ENCODE data around the gene NT5DC1. TPM values are rescaled to one million over a fixed set of nuclear protein-coding genes. Genes with fewer than 3 reads are reported as not detected.
"Not testable (repeated sequence)": the region's sequence is repeated elsewhere in the genome, so short reads cannot be mapped to it uniquely, and the experiment has no call there.

NT5DC1 gene
- total and polyA plus RNA-seq, 2 donors (not counting 1 experiment from before 2014, with no cell fraction given): 26.4 to 54.8 TPM

- DNase-seq (no peak), ATAC-seq (ENCODE audit: low read depth) (no peak)
- H3K4me3 Mint-ChIP-seq: no peak overlapping the region
- TF ChIP-seq EZH2 (IDR thresholded peaks at IDR 0.05; ENCODE audit: borderline replicate concordance, insufficient read depth, low read depth, low read length, poor library complexity, severe bottlenecking): no peak
- WGBS (ENCODE audit: insufficient coverage): no CpG with 5 or more reads among the region's 1 CpG
- ChIA-PET POLR2A (interaction anchor here (1.2 kb wide), 1 partner anchor 288 kb away, joined by 5 read pairs; the partner anchor contains the start of gene RWDD1), CTCF (interaction anchor here (0.8 to 2.1 kb wide), 6 partner anchors 14 to 280 kb away, joined by 3 to 7 read pairs (median 4); no protein-coding TSS in a partner anchor)
- intact Hi-C loops (cut with micrococcal nuclease): loop anchor here (5.0 kb wide), 1 partner anchor 84 kb away; no protein-coding TSS in a partner anchor
- H3K79me2 ChIP-seq (ENCODE audit: control insufficient read depth, insufficient read depth, low read length): peaks cover 47% of the 10 kb centered on the region
- no peak overlapping the region for H3K4me2 ChIP-seq (replicated peaks; ENCODE audit: low read depth, low read length, poor library complexity, severe bottlenecking)
- peaks cover 15 to 18% of the 10 kb centered on the region in 2 donors for H3K4me1 ChIP-seq (ENCODE audit: control insufficient read depth in 2 of 2, insufficient read depth in 2 of 2, low read length in 2 of 2)
- H3K27ac ChIP-seq (ENCODE audit: low read length in 2 of 2): no peak overlapping the region
- H3K4me1 Mint-ChIP-seq: peaks cover 29% of the 10 kb centered on the region
- H4K20me1 ChIP-seq (ENCODE audit: control insufficient read depth, insufficient read depth, low read length, poor library complexity, severe bottlenecking): peaks cover 11% of the 10 kb centered on the region
- no peaks in the 10 kb centered on the region for H3K27me3 ChIP-seq (replicated peaks in 1 of 4; ENCODE audit: control extremely low read depth in 1 of 4, control insufficient read depth in 3 of 4, insufficient read depth in 4 of 4, low read length in 3 of 4)
- H3K27ac Mint-ChIP-seq: no peak overlapping the region
- no peaks in the 10 kb centered on the region for H3K9me3 Mint-ChIP-seq (ENCODE audit: insufficient read depth)
- no peak overlapping the region for H3K4me3 ChIP-seq (ENCODE audit: control extremely low read depth in 1 of 5, extremely low read depth in 1 of 5, insufficient read depth in 1 of 5, low read depth in 2 of 5, low read length in 4 of 5)
- no peaks in the 10 kb centered on the region for H3K9me3 ChIP-seq (ENCODE audit: control extremely low read depth in 1 of 3, control insufficient read depth in 2 of 3, insufficient read depth in 1 of 3, low read length in 2 of 3)
- no peak overlapping the region for H2AFZ ChIP-seq (ENCODE audit: insufficient read depth, low read depth, low read length, poor library complexity, severe bottlenecking)
- no peak overlapping the region for H3K9ac ChIP-seq (ENCODE audit: low read length)
- H3K27me3 Mint-ChIP-seq: no peaks in the 10 kb centered on the region
- peaks cover 0 to 6% of the 10 kb centered on the region in 2 experiments for H3K36me3 ChIP-seq (replicated peaks in 1 of 2; ENCODE audit: control extremely low read depth in 1 of 2, control insufficient read depth in 1 of 2, extremely low read depth in 1 of 2, insufficient read depth in 2 of 2, low read length in 1 of 2)
Observed at GRCh38 chr6:116283191-116283590, 182.5 kb downstream of the NT5DC1 start.

- H3K27ac Mint-ChIP-seq; H3K36me3 ChIP-seq (replicated peaks in 1 of 2; ENCODE audit: control extremely low read depth in 1 of 2, control insufficient read depth in 1 of 2, extremely low read depth in 1 of 2, insufficient read depth in 2 of 2, low read length in 1 of 2); H4K20me1 ChIP-seq (ENCODE audit: control insufficient read depth, insufficient read depth, low read length, poor library complexity, severe bottlenecking); H3K4me3 Mint-ChIP-seq; H3K27ac ChIP-seq (ENCODE audit: low read length in 2 of 2); POLR2A ChIA-PET; H3K27me3 ChIP-seq (replicated peaks in 1 of 4; ENCODE audit: control extremely low read depth in 1 of 4, control insufficient read depth in 3 of 4, insufficient read depth in 4 of 4, low read length in 3 of 4); H3K4me2 ChIP-seq (replicated peaks; ENCODE audit: low read depth, low read length, poor library complexity, severe bottlenecking); H3K4me3 ChIP-seq (ENCODE audit: control extremely low read depth in 1 of 5, extremely low read depth in 1 of 5, insufficient read depth in 1 of 5, low read depth in 2 of 5, low read length in 4 of 5); H3K9me3 Mint-ChIP-seq (ENCODE audit: insufficient read depth); ATAC-seq (ENCODE audit: low read depth); H3K9me3 ChIP-seq (ENCODE audit: control extremely low read depth in 1 of 3, control insufficient read depth in 2 of 3, insufficient read depth in 1 of 3, low read length in 2 of 3); H3K9ac ChIP-seq (ENCODE audit: low read length); H2AFZ ChIP-seq (ENCODE audit: insufficient read depth, low read depth, low read length, poor library complexity, severe bottlenecking); DNase-seq; H3K27me3 Mint-ChIP-seq: not testable (repeated sequence)
- H3K4me1 Mint-ChIP-seq: peaks cover 18% of the 10 kb centered on the region
- intact Hi-C loops (cut with micrococcal nuclease): loop anchor here (5.0 kb wide), 3 partner anchors 82 to 362 kb away; no protein-coding TSS in a partner anchor
- peaks cover 10% of the 10 kb centered on the region in 2 donors for H3K4me1 ChIP-seq (ENCODE audit: control insufficient read depth in 2 of 2, insufficient read depth in 2 of 2, low read length in 2 of 2)
- H3K79me2 ChIP-seq (ENCODE audit: control insufficient read depth, insufficient read depth, low read length): peaks cover 38% of the 10 kb centered on the region
- no CpG with 5 or more reads among the region's 4 CpGs for WGBS (ENCODE audit: insufficient coverage)
- CTCF ChIA-PET: interaction anchor here (1.1 to 7.9 kb wide), 2 partner anchors 159 to 248 kb away, joined by 4 to 86 read pairs; no protein-coding TSS in a partner anchor
Observed at GRCh38 chr6:116284984-116285383, 184.3 kb downstream of the NT5DC1 start.
